ENCODE data around the gene LRMDA.

The LRMDA gene

GRCh38 chr10:75770626-75771081 is 339.2 kb downstream of the LRMDA start:
- DNase-seq (ENCODE audit: low read depth in 2 of 2, low spot score in 1 of 2): no peak

GRCh38 chr10:75771606-75772005 is 340.2 kb downstream of the LRMDA start:
- DNase-seq (ENCODE audit: low read depth in 2 of 2, low spot score in 1 of 2): no peak

DNA sequence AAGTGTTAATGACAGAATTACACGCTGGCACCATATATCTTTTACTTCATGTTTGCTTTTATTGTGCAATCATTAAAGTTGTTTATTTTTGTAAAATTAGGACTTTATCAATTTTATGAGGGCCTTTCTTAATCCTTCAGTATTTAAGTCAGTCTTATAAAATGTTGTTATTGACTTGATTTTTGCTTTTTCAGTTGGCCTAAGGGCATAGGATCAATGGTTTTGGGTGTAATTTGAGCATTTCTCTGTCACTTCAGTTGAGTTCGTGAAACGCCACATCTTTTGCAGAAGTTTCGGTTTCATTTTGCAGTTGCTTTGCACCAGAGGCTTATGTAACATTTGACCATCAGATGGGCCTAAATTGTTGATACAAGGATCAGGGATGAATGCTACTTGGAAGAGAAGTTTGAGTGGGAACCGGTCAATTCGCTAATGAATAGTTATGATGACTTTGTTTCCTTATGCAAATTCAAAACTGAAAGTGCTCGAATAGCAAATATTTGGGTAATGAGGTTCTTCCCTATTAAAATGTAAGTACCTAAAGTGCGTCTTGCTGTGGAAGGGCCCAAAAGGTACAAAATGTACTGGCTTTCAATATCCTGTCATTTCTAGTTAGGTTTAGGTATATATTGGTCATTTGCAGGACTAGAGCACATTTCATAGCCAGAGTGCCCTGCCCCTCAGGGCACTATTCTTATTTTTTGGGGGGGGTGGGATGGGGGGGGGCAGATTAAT is 340.9 kb downstream of the LRMDA start:
- DNase-seq (ENCODE audit: low read depth in 2 of 2, low spot score in 1 of 2): no peak

DNA sequence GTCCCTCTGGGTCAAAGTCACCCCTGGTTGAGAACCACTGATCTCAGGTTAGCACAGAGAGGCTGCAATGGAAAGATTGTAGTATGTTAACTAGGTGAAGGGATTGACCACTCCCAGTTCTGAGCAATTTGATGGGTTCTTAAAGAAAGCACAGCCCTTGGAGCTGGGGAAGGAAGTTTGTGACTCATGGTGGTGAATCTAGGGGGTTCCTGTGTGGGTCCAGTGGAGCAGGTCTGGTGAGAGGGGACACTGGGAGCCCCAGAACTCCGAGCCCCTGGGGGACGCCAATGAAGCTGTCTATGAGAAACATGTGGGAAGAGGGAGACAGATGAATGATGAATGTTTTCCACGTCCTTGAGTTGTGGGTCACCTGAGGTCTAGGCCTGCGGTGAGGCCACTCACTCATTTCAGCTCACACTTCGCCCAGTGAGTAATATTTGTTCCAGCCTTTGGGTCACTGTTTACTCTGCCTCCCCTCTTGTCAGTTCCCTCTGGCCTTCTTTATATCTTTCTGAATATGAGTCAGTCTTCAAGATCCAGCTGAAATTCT is 341.9 kb downstream of the LRMDA start:
- no peak for DNase-seq (ENCODE audit: low read depth in 2 of 2, low spot score in 1 of 2)

GRCh38 chr10:75773813-75774782 is 342.7 kb downstream of the LRMDA start:
- DNase-seq (ENCODE audit: low read depth in 2 of 2, low spot score in 1 of 2): no peak

- no peak for DNase-seq (ENCODE audit: low read depth in 2 of 2, low spot score in 1 of 2)
These were observed 343.5 kb downstream of the LRMDA start for GRCh38 chr10:75774783-75775490.

DNA sequence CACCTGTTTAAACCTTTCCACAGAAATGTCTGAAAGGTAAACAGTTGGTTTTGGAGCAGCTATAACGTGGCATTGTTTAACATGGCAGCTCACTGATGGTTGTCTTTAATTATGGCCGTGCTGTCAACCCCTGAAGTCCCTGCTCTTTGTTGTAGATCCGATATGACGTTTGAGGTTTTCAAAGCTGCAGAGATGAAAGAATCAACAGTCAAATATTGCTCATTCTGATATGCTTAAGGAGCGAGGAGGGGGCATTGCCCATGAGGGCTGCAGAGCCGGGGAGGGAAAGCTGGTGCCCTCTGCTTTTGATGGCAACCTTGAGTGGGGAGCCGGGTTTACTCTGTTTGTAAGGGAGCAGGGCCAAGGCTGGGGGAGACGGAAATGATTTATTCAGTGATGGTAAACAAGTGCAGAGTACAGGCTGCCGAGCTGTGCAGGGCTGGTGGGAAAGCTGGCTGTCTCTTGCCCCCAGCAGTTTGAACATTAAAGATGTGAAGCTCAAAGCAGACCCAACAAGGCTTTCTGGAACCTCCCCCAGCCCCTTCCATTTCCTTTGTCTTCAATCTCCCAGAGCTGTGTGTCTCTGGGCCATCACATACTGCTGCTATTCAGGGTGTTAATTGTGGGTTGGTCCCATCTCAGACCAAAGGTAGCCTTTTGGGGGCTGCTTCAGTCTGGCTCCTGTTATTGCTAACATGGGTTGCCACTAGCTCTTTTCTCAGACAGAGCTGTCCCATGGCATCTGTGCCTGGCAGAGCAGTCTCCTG is 345.5 kb downstream of the LRMDA start:
- DNase-seq (ENCODE audit: low read depth in 2 of 2, low spot score in 1 of 2): no peak

GRCh38 chr10:75778665-75779064 is 347.2 kb downstream of the LRMDA start:
- DNase-seq (ENCODE audit: low read depth in 2 of 2, low spot score in 1 of 2): no peak

- DNase-seq (ENCODE audit: low read depth in 2 of 2, low spot score in 1 of 2): no peak
These were observed 347.9 kb downstream of the LRMDA start for GRCh38 chr10:75779276-75779675.

DNA sequence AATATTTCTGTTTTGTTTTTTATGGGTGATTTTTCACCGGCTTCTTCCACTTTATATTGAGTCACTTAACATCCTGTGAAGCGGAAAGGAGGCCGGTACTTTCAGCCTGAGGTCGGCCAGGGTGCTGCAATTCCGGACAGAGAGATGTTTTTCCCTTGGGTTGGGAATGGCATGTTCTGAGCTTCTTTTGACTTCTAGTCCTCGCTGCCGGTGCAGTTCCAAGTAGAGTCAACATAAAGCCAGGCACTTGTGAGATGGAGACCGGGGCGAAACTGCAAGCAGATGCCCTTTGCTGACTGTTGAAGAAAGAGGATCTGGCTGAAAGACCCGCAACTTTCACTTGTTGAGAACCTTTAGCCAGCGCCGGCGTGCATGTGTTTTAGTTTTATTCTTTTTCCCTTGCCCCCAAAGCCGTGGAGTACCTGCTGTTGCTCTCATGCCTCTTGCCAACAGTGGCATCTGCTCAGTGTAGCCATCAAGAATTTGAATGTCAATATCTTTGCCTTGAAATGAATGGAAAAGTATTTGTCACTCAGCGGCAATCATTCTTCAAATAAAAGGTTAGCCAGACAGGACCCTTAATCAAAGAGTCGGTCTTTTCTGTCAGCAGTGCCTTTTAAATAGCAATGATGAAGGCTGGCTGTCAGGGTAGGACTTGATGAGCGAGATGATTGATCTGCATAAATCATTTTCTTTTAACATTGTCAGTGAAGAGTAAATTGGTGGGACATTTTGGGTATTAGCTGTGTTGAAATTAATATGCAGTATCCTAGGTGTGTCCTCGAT is 351.2 kb downstream of the LRMDA start:
- no peak for DNase-seq (ENCODE audit: low read depth in 2 of 2, low spot score in 1 of 2)

- DNase-seq (ENCODE audit: low read depth in 2 of 2, low spot score in 1 of 2): no peak
These were observed 357.2 kb downstream of the LRMDA start for GRCh38 chr10:75788394-75789205.

DNA sequence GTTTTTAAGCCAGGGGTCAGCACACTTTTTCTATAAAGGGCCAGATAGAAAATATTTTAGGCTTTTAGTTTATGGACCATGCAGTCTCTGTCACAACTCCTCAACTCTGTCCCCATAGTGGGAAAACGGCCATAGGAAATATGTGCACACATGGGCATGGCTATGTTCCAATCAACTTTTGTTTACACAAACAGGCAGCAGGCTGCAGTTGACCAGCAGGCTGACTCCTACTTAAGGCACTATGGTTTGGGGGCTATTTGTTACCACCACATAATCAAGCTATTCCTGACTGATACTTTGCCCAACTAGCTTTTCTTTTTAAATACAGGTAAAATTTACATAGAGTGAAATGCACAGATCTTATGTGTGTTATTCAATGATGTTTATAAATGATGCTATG is 362.4 kb downstream of the LRMDA start:
- DNase-seq (ENCODE audit: low read depth in 2 of 2, low spot score in 1 of 2): no peak

GRCh38 chr10:75801121-75801520 is 369.7 kb downstream of the LRMDA start:
- no peak for DNase-seq (ENCODE audit: low read depth in 2 of 2, low spot score in 1 of 2)

GRCh38 chr10:75801661-75802060 is 370.2 kb downstream of the LRMDA start:
- no peak for DNase-seq (ENCODE audit: low read depth in 2 of 2, low spot score in 1 of 2)

- no peak for DNase-seq (ENCODE audit: low read depth in 2 of 2, low spot score in 1 of 2)
These were observed 371.7 kb downstream of the LRMDA start for GRCh38 chr10:75803121-75803520.

- no peak for DNase-seq (ENCODE audit: low read depth in 2 of 2, low spot score in 1 of 2)
These were observed 372.6 kb downstream of the LRMDA start for GRCh38 chr10:75803816-75804552.

DNA sequence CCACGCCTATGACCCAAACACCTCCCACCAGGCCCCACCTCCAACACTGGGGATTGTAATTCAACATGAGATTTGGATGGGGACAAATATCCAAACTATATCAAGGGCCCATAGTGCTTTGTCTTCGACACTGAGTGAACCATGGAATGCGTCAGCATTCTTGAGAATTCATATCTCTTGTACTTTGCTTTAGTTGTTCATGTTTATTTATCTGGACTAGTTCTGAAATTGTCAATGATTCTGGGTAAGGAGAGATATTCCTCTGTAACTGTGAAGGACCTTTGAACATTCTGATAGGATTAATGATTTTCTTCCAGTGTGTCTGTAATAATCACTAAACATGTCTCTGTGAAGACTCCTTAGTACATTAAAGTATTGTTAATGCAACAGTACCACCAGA is 374.8 kb downstream of the LRMDA start:
- DNase-seq (ENCODE audit: low read depth in 2 of 2, low spot score in 1 of 2): no peak

DNA sequence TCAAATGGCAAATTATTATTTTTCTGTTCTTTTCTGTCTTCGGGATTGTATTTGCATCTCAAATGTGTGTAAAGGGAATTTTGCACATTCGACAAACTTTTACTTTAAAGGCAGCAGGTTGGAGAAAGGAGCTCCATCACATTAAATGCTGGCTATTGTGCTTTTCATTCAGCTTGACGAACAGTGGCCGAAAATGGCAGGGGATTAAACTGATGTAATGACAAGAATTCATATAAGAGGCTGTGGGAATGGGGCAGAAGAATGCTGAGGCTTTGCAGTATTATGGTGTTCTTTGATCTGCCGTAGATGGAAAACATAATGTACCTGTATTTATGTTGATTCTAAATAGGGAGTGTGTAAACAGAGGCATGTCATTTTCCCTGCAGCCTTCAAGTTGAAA is 376.0 kb downstream of the LRMDA start:
- no peak for DNase-seq (ENCODE audit: low read depth in 2 of 2, low spot score in 1 of 2)

Measured in stimulated activated CD8-positive, alpha-beta memory T cell treated with anti-CD3 and anti-CD28 coated beads, Interleukin-4, amount 100 ng/mL, for 1 hour (primary cell).